Midbrain (tissue), 1 donor: ENCODE measurements around the gene SARNP.
"Not testable (repeated sequence)": the region's sequence is repeated elsewhere in the genome, so short reads cannot be mapped to it uniquely, and the experiment has no call there.

Source experiments
- DNase-seq: peaks from one replicate; lab custom pipeline; 2025; lab: John Stamatoyannopoulos, UW

Gene SARNP

DNA sequence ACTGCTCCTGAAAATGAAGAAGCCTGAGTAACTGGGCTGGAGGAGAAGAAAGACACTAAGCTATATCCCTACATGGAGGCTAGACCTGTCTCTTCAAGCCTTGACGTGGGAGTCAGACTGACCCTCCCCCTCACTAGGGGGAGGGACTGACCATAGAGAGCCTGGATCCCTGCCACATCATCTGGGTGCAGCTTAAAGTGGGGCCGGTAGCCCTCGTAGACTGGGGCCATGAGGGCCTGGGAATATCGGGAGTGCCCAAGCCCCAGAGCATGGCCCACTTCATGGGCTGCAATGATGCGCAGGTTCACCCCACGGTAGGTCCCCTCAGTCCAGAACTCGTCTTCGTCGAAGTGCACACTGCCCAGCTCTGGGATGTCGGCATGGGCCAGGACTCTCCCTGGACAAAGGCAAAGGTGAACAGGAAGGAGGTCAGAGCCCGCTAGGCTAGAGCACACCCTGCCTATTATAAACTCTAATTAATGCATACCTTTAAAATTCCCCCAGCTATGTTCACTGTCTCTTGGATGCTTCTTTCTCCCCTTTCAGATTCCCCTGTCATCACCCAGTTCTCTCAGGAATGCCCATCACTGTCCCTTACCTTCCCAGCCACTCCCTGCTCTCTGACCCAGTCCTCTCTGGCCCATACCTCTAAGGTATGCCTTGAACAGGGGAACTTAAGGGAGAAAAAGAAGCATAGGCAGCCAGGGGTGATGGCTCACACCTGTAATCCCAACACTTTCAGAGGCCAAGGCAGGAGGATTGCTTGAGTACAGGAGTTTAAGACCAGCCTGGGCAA is 22.0 kb upstream of the SARNP start:
- DNase-seq = no peak

- DNase-seq = no peak
Observed at GRCh38 chr12:55838361-55838760, 20.8 kb upstream of the SARNP start.

DNA sequence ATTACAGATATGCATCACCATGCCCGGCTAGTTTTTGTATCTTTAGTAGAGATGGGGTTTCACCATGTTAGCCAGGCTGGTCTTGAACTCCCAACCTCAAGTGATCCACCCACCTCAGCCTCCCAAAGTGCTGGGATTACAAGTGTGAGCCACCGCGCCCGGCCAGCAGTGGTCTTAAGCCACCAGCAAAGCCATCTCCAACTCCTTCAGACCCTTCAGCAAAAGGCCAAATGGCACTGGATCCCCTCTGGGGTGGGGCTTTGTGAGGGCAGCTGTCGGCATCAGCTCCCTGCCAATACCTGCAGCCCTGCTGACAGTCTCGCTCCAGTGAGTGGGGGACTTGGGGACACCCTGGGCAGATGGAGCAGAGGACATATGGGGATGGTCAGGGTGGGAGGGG is 16.9 kb upstream of the SARNP start:
- not testable (repeated sequence) for DNase-seq

DNA sequence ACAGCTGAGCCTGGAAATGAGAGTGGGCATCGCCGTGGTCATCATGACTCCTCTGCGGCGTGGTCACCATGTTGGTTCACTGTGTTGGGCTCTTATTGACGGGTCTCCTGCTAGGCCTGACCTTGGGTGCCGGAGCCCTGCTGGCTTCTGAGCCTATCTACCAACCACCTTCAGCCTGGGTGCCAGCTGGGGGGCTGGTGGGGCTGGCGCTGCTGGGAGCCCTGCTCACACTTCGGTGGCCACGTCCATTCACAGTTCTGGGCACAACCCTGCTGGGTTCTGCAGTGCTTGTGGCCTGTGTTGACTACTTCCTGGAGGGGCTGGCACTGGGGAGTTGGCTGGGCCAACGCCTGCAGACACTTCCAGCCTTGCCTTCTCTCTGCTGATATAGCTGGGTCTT is 15.5 kb upstream of the SARNP start:
- no peak for DNase-seq

GRCh38 chr12:55831447-55831815 is 13.9 kb upstream of the SARNP start:
- no peak for DNase-seq

- DNase-seq = peak; percentile 82
Observed at GRCh38 chr12:55830601-55831446, 13.3 kb upstream of the SARNP start.

- DNase-seq = peak; percentile 82
Observed at GRCh38 chr12:55829967-55830600, 12.6 kb upstream of the SARNP start.

- no peak for DNase-seq
Observed at GRCh38 chr12:55828357-55828756, 10.8 kb upstream of the SARNP start.

DNA sequence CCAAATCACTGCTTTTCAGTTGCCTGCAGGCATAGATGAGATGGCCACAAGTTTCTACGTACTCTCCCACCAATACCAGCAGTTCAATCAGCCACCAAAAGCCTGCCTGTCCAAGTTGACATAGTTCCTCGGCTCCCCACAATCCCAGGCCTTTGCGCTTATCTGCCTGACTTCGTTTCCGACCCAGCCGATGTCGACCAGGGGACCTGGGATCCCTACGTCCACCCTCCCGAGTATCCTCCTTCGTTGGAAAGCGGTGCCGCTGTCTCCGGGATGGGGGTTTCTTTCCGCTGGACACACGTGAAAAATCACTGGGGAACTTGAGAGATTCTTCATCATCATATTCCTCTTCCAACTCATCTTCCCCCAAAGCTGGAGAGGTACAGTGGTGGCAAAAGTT is 10.3 kb upstream of the SARNP start:
- DNase-seq = no peak

GRCh38 chr12:55824726-55825125 is 7.2 kb upstream of the SARNP start:
- DNase-seq = no peak

DNA sequence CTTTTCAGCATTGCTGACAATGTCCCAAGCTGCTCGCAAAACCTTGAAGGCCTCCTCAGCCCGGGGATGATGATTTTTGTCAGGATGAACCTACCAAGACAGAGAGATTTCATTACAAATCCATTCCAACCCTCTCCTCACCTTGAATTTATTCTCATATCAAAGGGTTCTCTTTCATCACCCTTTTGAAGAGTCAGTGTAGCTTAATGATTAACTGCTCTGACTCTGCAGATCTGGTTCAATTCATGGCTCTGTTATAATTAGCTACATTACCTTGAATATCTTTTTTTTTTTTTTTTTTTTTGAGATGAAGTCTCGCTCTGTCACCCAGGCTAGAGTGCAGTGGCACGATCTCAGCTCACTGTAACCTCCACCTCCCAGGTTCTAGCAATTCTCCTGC is 5.9 kb upstream of the SARNP start:
- DNase-seq = no peak

DNA sequence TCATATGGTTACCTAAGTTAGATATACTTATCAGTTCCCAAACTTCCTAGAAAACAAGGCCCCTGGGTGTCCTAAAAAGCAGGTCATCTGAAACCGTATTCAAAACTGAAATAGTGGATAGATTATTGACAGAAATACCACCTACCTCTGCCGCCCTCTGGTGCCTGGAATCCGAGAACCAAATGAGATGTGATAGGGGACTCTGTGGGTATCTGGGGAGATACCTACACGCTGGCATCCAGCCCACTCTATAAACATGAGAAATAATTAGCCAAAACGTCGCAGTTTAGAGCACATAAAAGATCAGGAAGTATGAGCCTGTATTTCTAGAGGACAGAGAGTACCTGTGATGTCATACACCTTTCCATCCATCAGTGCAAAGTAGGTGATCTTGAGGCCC is 4.7 kb upstream of the SARNP start:
- DNase-seq = no peak

DNA sequence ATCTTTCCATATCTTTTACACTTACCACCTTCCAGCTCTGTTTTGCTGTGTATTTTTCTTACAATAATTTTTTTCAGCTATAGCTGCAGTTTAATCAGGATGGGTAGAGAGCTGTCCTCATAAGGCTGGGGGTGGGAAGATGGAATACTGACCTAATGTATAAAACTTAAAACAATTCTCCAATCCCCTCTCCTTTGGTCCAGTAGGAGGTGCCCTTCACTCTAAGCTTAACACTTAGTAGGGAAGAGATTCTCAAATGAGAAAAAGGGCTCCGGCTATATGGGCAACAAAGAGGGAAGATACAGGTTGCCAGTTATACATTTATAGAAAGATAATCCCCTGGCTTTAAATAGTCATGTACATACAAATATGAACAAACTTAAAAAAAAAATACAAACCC is 3.2 kb upstream of the SARNP start:
- no peak for DNase-seq

DNA sequence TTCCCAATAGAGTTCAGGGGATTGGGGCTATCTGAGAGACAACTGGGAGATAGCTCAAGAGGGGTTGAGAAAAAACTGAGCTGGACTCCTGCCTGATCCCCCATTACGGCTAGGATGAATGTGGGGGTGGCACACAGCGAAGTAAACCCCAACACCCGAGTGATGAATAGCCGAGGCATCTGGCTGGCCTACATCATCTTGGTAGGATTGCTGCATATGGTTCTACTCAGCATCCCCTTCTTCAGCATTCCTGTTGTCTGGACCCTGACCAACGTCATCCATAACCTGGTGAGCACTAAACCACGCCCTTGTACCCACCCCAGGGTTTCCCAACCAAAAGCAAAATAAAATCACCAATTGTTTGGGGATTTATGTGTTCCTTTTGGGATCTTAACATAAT is 1.4 kb upstream of the SARNP start:
- no peak for DNase-seq

DNA sequence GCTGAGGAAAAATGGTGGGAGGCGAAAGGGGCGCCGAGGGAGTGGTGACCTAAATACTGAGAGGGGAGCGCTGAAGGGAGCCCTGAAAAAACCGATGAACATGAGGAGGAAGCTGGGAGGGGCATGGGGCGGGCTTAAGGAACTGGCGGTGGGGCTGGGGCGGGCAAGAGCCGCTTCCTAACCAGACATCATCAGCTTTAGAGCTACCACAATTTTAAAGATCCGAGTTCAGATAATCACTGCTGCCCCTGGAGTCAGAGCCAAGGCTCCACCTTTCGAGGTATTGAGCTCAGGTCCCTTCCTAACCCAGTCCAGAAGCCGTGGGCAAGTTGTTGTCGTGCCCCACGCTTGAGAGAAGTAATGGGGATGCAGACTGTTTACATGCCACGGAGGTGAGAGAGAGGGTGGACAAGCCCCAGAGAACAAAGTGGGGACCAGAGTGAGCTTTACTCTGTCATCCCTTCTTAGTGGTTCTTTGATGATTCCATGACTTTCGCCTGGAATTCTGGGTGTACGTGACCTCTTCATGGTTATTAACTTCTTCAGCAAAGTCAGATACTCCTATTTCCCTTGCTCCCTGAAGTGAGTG is 710 bp upstream of the SARNP start:
- no peak for DNase-seq

GRCh38 chr12:55816881-55817344 is 611 bp downstream of the SARNP start:
- no peak for DNase-seq

GRCh38 chr12:55815473-55815872 is 2.1 kb downstream of the SARNP start:
- no peak for DNase-seq

- no peak for DNase-seq
Observed at GRCh38 chr12:55814257-55814656, 3.3 kb downstream of the SARNP start.

GRCh38 chr12:55812088-55812487 is 5.4 kb downstream of the SARNP start:
- DNase-seq = no peak

- DNase-seq = no peak
Observed at GRCh38 chr12:55809274-55809673, 8.2 kb downstream of the SARNP start.

- DNase-seq = no peak
Observed at GRCh38 chr12:55806982-55807381, 10.5 kb downstream of the SARNP start.

DNA sequence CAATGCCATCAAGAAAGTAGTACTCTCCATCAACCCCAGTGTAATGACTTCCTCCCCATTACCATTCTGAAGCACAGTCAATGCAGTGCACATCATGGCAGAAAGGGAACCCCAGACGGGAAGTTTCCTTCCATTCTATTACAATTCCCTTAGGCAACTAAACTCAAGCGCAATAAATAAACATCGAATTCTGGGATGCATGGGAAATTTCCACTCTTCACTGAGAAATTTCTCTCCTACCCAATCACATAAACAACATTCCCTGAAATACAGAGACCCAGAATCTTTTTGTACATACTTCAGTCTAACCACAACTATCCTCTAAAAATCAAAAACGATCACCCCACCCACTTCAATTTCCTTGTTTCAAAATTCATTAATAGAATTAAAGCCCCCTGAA is 20.0 kb downstream of the SARNP start:
- no peak for DNase-seq
